Ovary (tissue), 3 donors: ENCODE data around the gene MRPL34.

ENCODE experiments used
- CTCF ChIP-seq, 3 donors: fragments of 450-650 bp in 2 of 3; fragments of 200-600 bp in 1 of 3; IDR thresholded peaks; one replicate each; pipeline versions ENCODE4 v1.5.1 to v1.8.0; 2016 to 2022; ENCODE audit warnings: antibody characterized with exemption in 3 of 3, mild to moderate bottlenecking in 1 of 3
- EP300 ChIP-seq: sonication (generic); formaldehyde crosslinking; IDR thresholded peaks from one replicate; pipeline ENCODE4 v1.6.1; 2017; ENCODE audit warnings: antibody characterized with exemption
- POLR2A ChIP-seq: fragments of 450-650 bp; IDR thresholded peaks from one replicate; pipeline ENCODE4 v1.6.1; 2017; ENCODE audit warnings: antibody characterized with exemption, mild to moderate bottlenecking, moderate library complexity
- donor health status: DM: no; HTN: no; CAD: no.

GRCh38 chr19:17309965-17310461, 4.3 kb downstream of the MRPL34 start:
- no peak for TF ChIP-seq CTCF (IDR thresholded peaks at IDR 0.05)
- TF ChIP-seq EP300: no peak
- TF ChIP-seq POLR2A: no peak
